CD14-positive monocyte (primary cell): ENCODE results near the gene GPD2. TPM values are rescaled to one million over a fixed set of nuclear protein-coding genes. Genes with fewer than 3 reads are reported as not detected.
A peak's percentile ranks its signal among the peaks of the same experiment; 100 is the strongest.

Experiments
- DNase-seq, 3 donors: peaks; one replicate each; pipeline ENCODE4 v3.0.0-alpha.2; 2011 to 2022
- H2AFZ ChIP-seq: 2 replicates; pipeline ENCODE4 v1.6.0; 2012; ENCODE audit warnings: mild to moderate bottlenecking, low read depth, low read length, inconsistent platforms; ENCODE audit not compliant: insufficient read depth, poor library complexity, severe bottlenecking
- H3K27ac ChIP-seq, 2 donors: 1 replicate in 1 of 2; 2 replicates in 1 of 2; pipeline ENCODE4 v1.5.1; 2012 to 2013; ENCODE audit warnings: low read length in 2 of 2, control low read depth in 1 of 2, inconsistent platforms in 1 of 2, low read depth in 1 of 2, mild to moderate bottlenecking in 1 of 2
- H3K27me3 ChIP-seq, 2 donors: one replicate each; pipeline versions ENCODE4 v1.6.0 to v1.6.1; 2011 to 2013; ENCODE audit warnings: low read length in 2 of 2; ENCODE audit not compliant: control insufficient read depth in 2 of 2, insufficient read depth in 2 of 2
- H3K36me3 ChIP-seq, 2 donors: replicated peaks in 1 of 2; 1 replicate in 1 of 2; 2 replicates in 1 of 2; pipeline versions ENCODE4 v1.5.1 to v1.6.1; 2012 to 2013; ENCODE audit warnings: low read length in 2 of 2, control low read depth in 1 of 2, inconsistent platforms in 1 of 2, mild to moderate bottlenecking in 1 of 2; ENCODE audit not compliant: insufficient read depth in 2 of 2, control insufficient read depth in 1 of 2
- H3K4me1 ChIP-seq, 2 donors: 1 replicate in 1 of 2; 2 replicates in 1 of 2; pipeline versions ENCODE4 v1.5.1 to v1.6.1; 2012 to 2013; ENCODE audit warnings: low read length in 2 of 2, control low read depth in 1 of 2, inconsistent platforms in 1 of 2, mild to moderate bottlenecking in 1 of 2, moderate library complexity in 1 of 2; ENCODE audit not compliant: insufficient read depth in 2 of 2, control insufficient read depth in 1 of 2
- H3K4me2 ChIP-seq: replicated peaks from 2 replicates; pipeline ENCODE3; 2012; ENCODE audit warnings: low read length, moderate library complexity, mild to moderate bottlenecking; ENCODE audit not compliant: poor library complexity, severe bottlenecking; ENCODE audit errors: extremely low read depth
- H3K4me3 ChIP-seq, 3 experiments: fragments of 200-600 bp in 1 of 3; sonication (generic) in 1 of 3; replicated peaks in 1 of 3; 1 replicate in 2 of 3; 2 replicates in 1 of 3; pipeline ENCODE4 v1.5.1; 2011 to 2013; ENCODE audit warnings: low read length in 3 of 3, mild to moderate bottlenecking in 3 of 3, control low read depth in 2 of 3, low read depth in 2 of 3, inconsistent platforms in 1 of 3, moderate library complexity in 1 of 3
- H3K79me2 ChIP-seq: 2 replicates; pipeline ENCODE4 v1.6.0; 2012; ENCODE audit warnings: mild to moderate bottlenecking, control low read depth, inconsistent platforms, low read length, moderate library complexity; ENCODE audit not compliant: insufficient read depth
- H3K9ac ChIP-seq: 2 replicates; pipeline ENCODE4 v1.6.0; 2017; ENCODE audit warnings: low read length, mild to moderate bottlenecking; ENCODE audit not compliant: insufficient read depth, poor library complexity, severe bottlenecking
- H3K9me3 ChIP-seq, 2 donors: replicated peaks in 1 of 2; 1 replicate in 1 of 2; 2 replicates in 1 of 2; pipeline versions ENCODE4 v1.5.1 to v1.6.1; 2012 to 2013; ENCODE audit warnings: low read length in 2 of 2, control low read depth in 1 of 2; ENCODE audit not compliant: control insufficient read depth in 1 of 2, insufficient read depth in 1 of 2
- H4K20me1 ChIP-seq: 2 replicates; pipeline ENCODE4 v1.6.0; 2012; ENCODE audit warnings: mild to moderate bottlenecking, low read length, control low read depth, moderate library complexity; ENCODE audit not compliant: insufficient read depth
- H3K27ac Mint-ChIP-seq, 7 donors: one replicate each; pipeline ENCODE4 v1.8.0; 2020; ENCODE audit warnings: mild to moderate bottlenecking in 7 of 7, mixed read lengths in 7 of 7, moderate library complexity in 6 of 7, inconsistent platforms in 2 of 7
- H3K27me3 Mint-ChIP-seq, 3 donors: one replicate each; pipeline ENCODE4 v1.8.0; 2021 to 2022; ENCODE audit warnings: low read depth in 3 of 3, mild to moderate bottlenecking in 3 of 3, mixed read lengths in 3 of 3, moderate library complexity in 3 of 3, inconsistent platforms in 1 of 3
- H3K36me3 Mint-ChIP-seq, 2 donors: one replicate each; pipeline ENCODE4 v1.8.0; 2020; ENCODE audit warnings: mixed read lengths in 2 of 2, inconsistent platforms in 1 of 2, mild to moderate bottlenecking in 1 of 2
- H3K4me1 Mint-ChIP-seq: one replicate; pipeline ENCODE4 v1.8.0; 2020; ENCODE audit warnings: mild to moderate bottlenecking, mixed read lengths
- H3K4me3 Mint-ChIP-seq, 2 donors: one replicate each; pipeline ENCODE4 v1.8.0; 2020; ENCODE audit warnings: mild to moderate bottlenecking in 2 of 2, mixed read lengths in 2 of 2, moderate library complexity in 1 of 2
- H3K9me3 Mint-ChIP-seq, 7 donors: one replicate each; pipeline ENCODE4 v1.8.0; 2020 to 2022; ENCODE audit warnings: mixed read lengths in 7 of 7, mild to moderate bottlenecking in 6 of 7, moderate library complexity in 6 of 7, inconsistent platforms in 2 of 7
- CTCF ChIP-seq: fragments of 200-600 bp; IDR thresholded peaks from one replicate; pipeline ENCODE4 v1.8.0; 2022; ENCODE audit warnings: antibody characterized with exemption, mild to moderate bottlenecking
- WGBS: methylation state at CpG from one replicate; pipeline ENCODE4 v1.1.5; 2013; ENCODE audit warnings: missing lambda C conversion rate; ENCODE audit not compliant: insufficient coverage; 5-methylcytosine and 5-hydroxymethylcytosine counted together
- intact Hi-C, 2 donors: fragments of 100-400 bp; cut with micrococcal nuclease; formaldehyde crosslinking; loops; one replicate each; pipeline versions ENCODE4 v1.15.0 to v1.15.1; 2023
- polyA plus RNA-seq, 3 donors: library from polyadenylated mRNA; depleted of rRNA in 1 of 3; unstranded in 2 of 3; stranded (reverse) in 1 of 3; fragments of 300-500 nt in 2 of 3; fragments of >200 nt in 1 of 3; fragmentation: Illumina TruSeq in 2 of 3; gene quantifications; 1 replicate in 2 of 3; 2 replicates in 1 of 3; pipeline ENCODE4 v1.2.3, GENCODE V29; 2012 to 2021

GPD2 gene
- polyA plus RNA-seq, 3 donors = 13.4 to 17.1 (median 14.5) TPM

- Mint-ChIP-seq H3K9me3 (no peaks in the 10 kb centered on the region), H3K27me3 (no peaks in the 10 kb centered on the region), H3K36me3 (peaks cover 11 to 19% of the 10 kb centered on the region in 2 donors), H3K27ac (no peak overlapping the region), H3K4me1 (peaks cover 80% of the 10 kb centered on the region), H3K4me3 (no peak overlapping the region)
- no peaks in the 10 kb centered on the region for H3K27me3 ChIP-seq
- no peak overlapping the region for H3K9ac ChIP-seq
- TF ChIP-seq CTCF = no peak
- H3K27ac ChIP-seq = no peak overlapping the region
- no peak overlapping the region for H3K4me2 ChIP-seq
- no peak overlapping the region for H2AFZ ChIP-seq
- no peak for DNase-seq
- peaks cover 32% of the 10 kb centered on the region for H4K20me1 ChIP-seq
- H3K4me3 ChIP-seq = no peak overlapping the region
- H3K36me3 ChIP-seq = peaks cover 3 to 24% of the 10 kb centered on the region in 2 donors
- H3K79me2 ChIP-seq = peaks cover 91% of the 10 kb centered on the region
- H3K9me3 ChIP-seq = no peaks in the 10 kb centered on the region
- H3K4me1 ChIP-seq = peaks cover 28 to 49% of the 10 kb centered on the region in 2 donors
- 100% methylated on average over 1 of the region's 1 CpG for WGBS
- intact Hi-C loops = loop anchor here in 1 of 2 donors (5.0 kb wide), 1 partner anchor 36 kb away; the partner anchor contains the start of gene GPD2
Measured at GRCh38 chr2:156473445-156473844, 37.3 kb downstream of the GPD2 start.

GRCh38 chr2:156474401-156474800, 38.2 kb downstream of the GPD2 start:
- no peak overlapping the region for H3K9ac ChIP-seq
- intact Hi-C loops = loop anchor here in 1 of 2 donors (5.0 kb wide), 1 partner anchor 37 kb away; the partner anchor contains the start of gene GPD2
- no peak overlapping the region for H3K4me2 ChIP-seq
- Mint-ChIP-seq H3K4me3 (no peak overlapping the region), H3K27ac (peak overlapping the region in 3 of 7 donors; percentile 11 to 63 (median 58)), H3K27me3 (no peaks in the 10 kb centered on the region), H3K9me3 (no peaks in the 10 kb centered on the region), H3K4me1 (peaks cover 73% of the 10 kb centered on the region), H3K36me3 (peaks cover 11 to 21% of the 10 kb centered on the region in 2 donors)
- no peak for DNase-seq
- H3K79me2 ChIP-seq = peaks cover 91% of the 10 kb centered on the region
- H3K4me1 ChIP-seq = peaks cover 28 to 47% of the 10 kb centered on the region in 2 donors
- H3K27ac ChIP-seq = no peak overlapping the region
- WGBS = no CpG with 5 or more reads among the region's 3 CpGs
- peaks cover 6 to 31% of the 10 kb centered on the region in 2 donors for H3K36me3 ChIP-seq
- no peak overlapping the region for H3K4me3 ChIP-seq
- no peak overlapping the region for H2AFZ ChIP-seq
- H3K9me3 ChIP-seq = no peaks in the 10 kb centered on the region
- no peak for TF ChIP-seq CTCF
- no peaks in the 10 kb centered on the region for H3K27me3 ChIP-seq
- H4K20me1 ChIP-seq = peaks cover 40% of the 10 kb centered on the region
